H1 (cell line): ENCODE results near the gene CHRM3. TPM values are rescaled to one million over a fixed set of nuclear protein-coding genes. Genes with fewer than 3 reads are reported as not detected.

Experiments
- CTCF ChIA-PET: fragments of 300-600 bp; sonication (Branson Sonifier 250); formaldehyde crosslinking; loops from one replicate; lab custom pipeline; 2021; ENCODE audit not compliant: partially characterized antibody; lab: Charles Lee
- POLR2A ChIA-PET: fragments of 300-600 bp; sonication (Branson Sonifier 250); formaldehyde crosslinking; loops from one replicate; lab custom pipeline; 2021; ENCODE audit warnings: inconsistent platforms; ENCODE audit not compliant: partially characterized antibody; lab: Charles Lee
- DNase-seq, 2 experiments: peaks; one replicate each; pipeline versions ENCODE4 v3.0.0 to v3.0.0-alpha.2; 2010 to 2022; ENCODE audit warnings: low spot score in 2 of 2, low read depth in 1 of 2, mixed read lengths in 1 of 2
- FAIRE-seq: peaks from 2 replicates; lab custom pipeline; 2011; peaks lifted over from hg19 to GRCh38; lab: Jason Lieb, UNC
- H2AFZ ChIP-seq: 2 replicates; pipeline ENCODE4 v1.8.1; 2012; ENCODE audit warnings: low read length, inconsistent platforms
- H2AK5ac ChIP-seq: 2 replicates; pipeline ENCODE4 v1.6.1; 2013; ENCODE audit warnings: low read depth, low read length
- H2BK120ac ChIP-seq: replicated peaks from 2 replicates; pipeline ENCODE3; 2013; ENCODE audit warnings: low read depth, low read length, inconsistent platforms
- H2BK12ac ChIP-seq: 2 replicates; pipeline ENCODE4 v1.6.1; 2013; ENCODE audit warnings: low read depth, low read length
- H2BK15ac ChIP-seq: 2 replicates; pipeline ENCODE4 v1.6.1; 2013; ENCODE audit warnings: low read length
- H2BK20ac ChIP-seq: 2 replicates; pipeline ENCODE4 v1.6.1; 2013; ENCODE audit warnings: low read length
- H2BK5ac ChIP-seq: 2 replicates; pipeline ENCODE4 v1.6.1; 2013; ENCODE audit warnings: low read depth, low read length
- H3K14ac ChIP-seq: 2 replicates; pipeline ENCODE4 v1.6.1; 2013; ENCODE audit warnings: inconsistent platforms; ENCODE audit not compliant: insufficient read length
- H3K18ac ChIP-seq: 2 replicates; pipeline ENCODE4 v1.6.1; 2013; ENCODE audit warnings: low read length; ENCODE audit errors: extremely low read depth
- H3K23ac ChIP-seq: 2 replicates; pipeline ENCODE4 v1.6.1; 2013; ENCODE audit warnings: inconsistent platforms; ENCODE audit not compliant: insufficient read length
- H3K23me2 ChIP-seq: 2 replicates; pipeline ENCODE4 v1.6.1; 2013; ENCODE audit warnings: low read depth, low read length
- H3K27ac ChIP-seq: 2 replicates; pipeline ENCODE4 v1.6.1; 2011; ENCODE audit warnings: low read depth, low read length, inconsistent platforms
- H3K27me3 ChIP-seq, 4 experiments: replicated peaks in 1 of 4; 1 replicate in 1 of 4; 2 replicates in 3 of 4; pipeline versions ENCODE4 v1.6.1 to v1.8.1; 2011 to 2013; ENCODE audit warnings: low read length in 3 of 4, mild to moderate bottlenecking in 3 of 4, inconsistent platforms in 2 of 4, mixed read lengths in 2 of 4, moderate library complexity in 1 of 4; ENCODE audit not compliant: control insufficient read depth in 3 of 4, insufficient read depth in 3 of 4; ENCODE audit errors: extremely low read depth in 1 of 4
- H3K36me3 ChIP-seq, 4 experiments: 2 replicates each; pipeline versions ENCODE4 v1.6.1 to v1.8.1; 2011 to 2013; ENCODE audit warnings: mild to moderate bottlenecking in 4 of 4, low read length in 3 of 4, moderate library complexity in 2 of 4, control low read depth in 1 of 4, inconsistent platforms in 1 of 4; ENCODE audit not compliant: insufficient read depth in 4 of 4, control insufficient read depth in 2 of 4
- H3K4ac ChIP-seq: replicated peaks from 2 replicates; pipeline ENCODE3; 2013; ENCODE audit warnings: low read length, low read depth, mixed read lengths, inconsistent platforms; ENCODE audit not compliant: insufficient read length
- H3K4me1 ChIP-seq, 4 experiments: replicated peaks in 1 of 4; 1 replicate in 1 of 4; 2 replicates in 3 of 4; pipeline versions ENCODE4 v1.6.1 to v1.8.1; 2011 to 2013; ENCODE audit warnings: low read length in 3 of 4, inconsistent platforms in 2 of 4, mixed read lengths in 1 of 4; ENCODE audit not compliant: insufficient read depth in 4 of 4, control insufficient read depth in 3 of 4
- H3K4me2 ChIP-seq, 2 experiments: 2 replicates each; pipeline versions ENCODE4 v1.6.1 to v1.8.1; 2011 to 2013; ENCODE audit warnings: low read depth in 2 of 2, low read length in 2 of 2, control low read depth in 1 of 2, inconsistent platforms in 1 of 2, mild to moderate bottlenecking in 1 of 2; ENCODE audit not compliant: insufficient read depth in 1 of 2
- H3K4me3 ChIP-seq, 4 experiments: fragments of 200-600, 300-600 bp in 1 of 4; sonication (generic), shearing (Covaris generic), sonication (Bioruptor Twin) in 1 of 4; 2 replicates each; pipeline versions ENCODE4 v1.5.1 to v1.8.1; 2011 to 2016; ENCODE audit warnings: low read length in 4 of 4, low read depth in 3 of 4, control low read depth in 2 of 4, inconsistent platforms in 2 of 4, mild to moderate bottlenecking in 2 of 4, mixed read lengths in 1 of 4, moderate library complexity in 1 of 4; ENCODE audit not compliant: insufficient read depth in 2 of 4; ENCODE audit errors: extremely low read depth in 1 of 4
- H3K56ac ChIP-seq: replicated peaks from 2 replicates; pipeline ENCODE3; 2013; ENCODE audit warnings: low read depth, mild to moderate bottlenecking, mixed read lengths, low read length, inconsistent platforms; ENCODE audit not compliant: insufficient read length
- H3K79me1 ChIP-seq: 2 replicates; pipeline ENCODE4 v1.6.1; 2013; ENCODE audit warnings: low read depth, low read length, control low read depth
- H3K79me2 ChIP-seq, 2 experiments: 2 replicates each; pipeline versions ENCODE4 v1.6.1 to v1.8.1; 2012 to 2013; ENCODE audit warnings: low read length in 2 of 2, mild to moderate bottlenecking in 2 of 2, inconsistent platforms in 1 of 2; ENCODE audit not compliant: insufficient read depth in 2 of 2, control insufficient read depth in 1 of 2
- H3K9ac ChIP-seq, 4 experiments: replicated peaks in 1 of 4; 1 replicate in 1 of 4; 2 replicates in 3 of 4; pipeline versions ENCODE4 v1.6.1 to v1.8.1; 2011 to 2013; ENCODE audit warnings: low read depth in 3 of 4, low read length in 3 of 4, control low read depth in 2 of 4, mild to moderate bottlenecking in 2 of 4, moderate library complexity in 2 of 4, inconsistent platforms in 1 of 4; ENCODE audit errors: extremely low read depth in 1 of 4
- H3K9me3 ChIP-seq, 2 experiments: 2 replicates each; pipeline versions ENCODE4 v1.6.1 to v1.8.1; 2012 to 2013; ENCODE audit warnings: mild to moderate bottlenecking in 2 of 2, moderate library complexity in 2 of 2, control low read depth in 1 of 2, inconsistent platforms in 1 of 2, low read depth in 1 of 2, low read length in 1 of 2, mixed read lengths in 1 of 2; ENCODE audit not compliant: insufficient read depth in 2 of 2
- H4K20me1 ChIP-seq, 2 experiments: replicated peaks in 1 of 2; 2 replicates each; pipeline versions ENCODE3 to v1.8.1; 2011 to 2013; ENCODE audit warnings: inconsistent platforms in 2 of 2, low read length in 2 of 2, mild to moderate bottlenecking in 1 of 2; ENCODE audit not compliant: insufficient read depth in 2 of 2, control insufficient read depth in 1 of 2
- H4K5ac ChIP-seq: 2 replicates; pipeline ENCODE4 v1.6.1; 2013; ENCODE audit warnings: low read length, low read depth, mixed read lengths, inconsistent platforms; ENCODE audit not compliant: insufficient read length
- H4K8ac ChIP-seq: 2 replicates; pipeline ENCODE4 v1.8.0; 2013; ENCODE audit warnings: mild to moderate bottlenecking, moderate library complexity, low read length, inconsistent platforms; ENCODE audit not compliant: insufficient read depth; ENCODE audit errors: extremely low read depth
- H4K91ac ChIP-seq: replicated peaks from 2 replicates; pipeline ENCODE3; 2013; ENCODE audit warnings: low read length, mixed read lengths, inconsistent platforms; ENCODE audit not compliant: insufficient read length
- JUN ChIP-seq: IDR thresholded peaks from 2 replicates; pipeline ENCODE4 v1.6.1; 2011; ENCODE audit warnings: low read depth, mild to moderate bottlenecking, improper control_type of control experiment, low read length
- RXRA ChIP-seq: IDR thresholded peaks from 2 replicates; pipeline ENCODE4 v1.6.1; 2011; ENCODE audit warnings: low read depth, mild to moderate bottlenecking, low read length, moderate library complexity; ENCODE audit not compliant: insufficient read depth
- USF2 ChIP-seq: IDR thresholded peaks from 2 replicates; pipeline ENCODE4 v1.6.1; 2011; ENCODE audit warnings: low read length, improper control_type of control experiment
- WGBS, 2 experiments: shearing (Covaris generic) in 1 of 2; methylation state at CpG; one replicate each; pipeline versions ENCODE4 v1.1.6 to v1.1.7; 2013 to 2015; ENCODE audit warnings: low lambda C conversion rate in 2 of 2, mixed read lengths in 2 of 2, inconsistent platforms in 1 of 2, low coverage in 1 of 2, missing lambda C conversion rate in 1 of 2; ENCODE audit not compliant: insufficient replicate concordance in 2 of 2, insufficient coverage in 1 of 2, insufficient read length in 1 of 2; ENCODE audit errors: extremely low coverage in 1 of 2, missing lambda C conversion rate in 1 of 2; 5-methylcytosine and 5-hydroxymethylcytosine counted together
- polyA plus RNA-seq, 7 experiments: library from polyadenylated mRNA; depleted of rRNA in 3 of 7; stranded (reverse) in 5 of 7; unstranded in 2 of 7; fragments of >200 nt in 5 of 7; fragments of 200-250 nt in 2 of 7; gene quantifications; 1 replicate in 5 of 7; 2 replicates in 1 of 7; 4 replicates in 1 of 7; pipeline versions ENCODE4 v1.2.1 to v1.2.3, GENCODE V29; 2011 to 2013; ENCODE audit warnings: missing spikeins in 2 of 7, mixed read lengths in 2 of 7
- total RNA-seq: library from RNA; stranded (reverse); fragmentation: NEBNext Ultra II Directional; extraction: Animal tissue kit (Norgen Biotek cat#: 25700); gene quantifications from 2 replicates; pipeline ENCODE4 v1.2.1, GENCODE V29; 2021

CHRM3 gene
- total and polyA plus RNA-seq, 2 of the 8 experiments (the other 6 are each of a cell fraction or from before 2014, with no cell fraction given) = 3.3 to 5.0 TPM

- ChIA-PET CTCF (no interaction called here), POLR2A (no interaction called here)
- no peak overlapping the region for H2BK120ac ChIP-seq
- no peaks in the 10 kb centered on the region for H3K4me1 ChIP-seq
- no peaks in the 10 kb centered on the region for H3K79me1 ChIP-seq
- H4K91ac ChIP-seq = no peak overlapping the region
- H3K23me2 ChIP-seq = no peaks in the 10 kb centered on the region
- no peak overlapping the region for H3K56ac ChIP-seq
- no peaks in the 10 kb centered on the region for H3K9me3 ChIP-seq
- no peak overlapping the region for H3K4me2 ChIP-seq
- no peak overlapping the region for H3K9ac ChIP-seq
- no peak overlapping the region for H2AFZ ChIP-seq
- no peak overlapping the region for H3K18ac ChIP-seq
- H2AK5ac ChIP-seq = no peak overlapping the region
- no peak for FAIRE-seq
- no peaks in the 10 kb centered on the region for H3K27me3 ChIP-seq
- 82% methylated on average over 2 of the region's 2 CpGs; no CpG with 5 or more reads in 1 of the 2 experiments for WGBS, 2 experiments
- no peak overlapping the region for H3K14ac ChIP-seq
- no peaks in the 10 kb centered on the region for H3K36me3 ChIP-seq
- H3K4ac ChIP-seq = no peak overlapping the region
- H2BK5ac ChIP-seq = no peak overlapping the region
- H4K5ac ChIP-seq = no peak overlapping the region
- no peak overlapping the region for H3K4me3 ChIP-seq
- TF ChIP-seq USF2 (no peak), JUN (no peak), RXRA (no peak)
- no peak overlapping the region for H3K23ac ChIP-seq
- H3K27ac ChIP-seq = no peak overlapping the region
- no peak overlapping the region for H2BK20ac ChIP-seq
- H4K8ac ChIP-seq = no peak overlapping the region
- H3K79me2 ChIP-seq = no peaks in the 10 kb centered on the region
- no peak overlapping the region for H2BK12ac ChIP-seq
- no peak overlapping the region for H2BK15ac ChIP-seq
- no peaks in the 10 kb centered on the region for H4K20me1 ChIP-seq
- DNase-seq = no peak
Observed at GRCh38 chr1:239417221-239417620, 30.9 kb downstream of the CHRM3 start.
